Osteoblast (primary cell): ENCODE data around the gene SYT15. TPM values are rescaled to one million over a fixed set of nuclear protein-coding genes. Genes with fewer than 3 reads are reported as not detected.

Source experiments
- DNase-seq: peaks from one replicate; pipeline ENCODE4 v3.0.0; 2011; ENCODE audit warnings: low spot score, mixed read lengths; ENCODE audit not compliant: insufficient read length; ENCODE audit errors: missing footprints
- H2AFZ ChIP-seq: 2 replicates; pipeline ENCODE4 v1.6.0; 2011; ENCODE audit warnings: mild to moderate bottlenecking, low read length
- H3K27ac ChIP-seq: 2 replicates; pipeline ENCODE4 v1.5.1; 2011; ENCODE audit warnings: mild to moderate bottlenecking, low read depth, low read length, moderate library complexity
- H3K27me3 ChIP-seq: 2 replicates; pipeline ENCODE4 v1.6.0; 2012; ENCODE audit warnings: mild to moderate bottlenecking, control low read depth, inconsistent platforms, low read length, moderate library complexity; ENCODE audit not compliant: insufficient read depth
- H3K36me3 ChIP-seq: 2 replicates; pipeline ENCODE4 v1.5.1; 2011; ENCODE audit warnings: mild to moderate bottlenecking, low read length, control low read depth, moderate library complexity; ENCODE audit not compliant: insufficient read depth
- H3K4me1 ChIP-seq: 2 replicates; pipeline ENCODE4 v1.5.1; 2011; ENCODE audit warnings: mild to moderate bottlenecking, low read length, control low read depth, moderate library complexity; ENCODE audit not compliant: insufficient read depth
- H3K4me2 ChIP-seq: 2 replicates; pipeline ENCODE4 v1.6.0; 2011; ENCODE audit warnings: mild to moderate bottlenecking, low read length; ENCODE audit not compliant: insufficient read depth
- H3K4me3 ChIP-seq: fragments of 200-600 bp; sonication (generic); 3 replicates; pipeline ENCODE4 v1.5.1; 2012; ENCODE audit warnings: mild to moderate bottlenecking, low read length, inconsistent platforms; ENCODE audit not compliant: insufficient read depth
- H3K79me2 ChIP-seq: 2 replicates; pipeline ENCODE4 v1.6.0; 2012; ENCODE audit warnings: mild to moderate bottlenecking, low read length, control low read depth, inconsistent platforms; ENCODE audit not compliant: insufficient read depth
- H3K9me3 ChIP-seq: 2 replicates; pipeline ENCODE4 v1.5.1; 2011; ENCODE audit warnings: low read depth, low read length, control low read depth
- H4K20me1 ChIP-seq: 2 replicates; pipeline ENCODE4 v1.6.0; 2012; ENCODE audit warnings: mild to moderate bottlenecking, low read length, control low read depth; ENCODE audit not compliant: insufficient read depth
- total RNA-seq: library from RNA; depleted of rRNA; stranded (reverse); fragments of >200 nt; gene quantifications from 2 replicates; pipeline ENCODE4 v1.2.3, GENCODE V29; 2012
- TF ChIP-seq, protein P1 (sequence below): IDR thresholded peaks from 2 replicates; pipeline ENCODE4 v1.5.1; 2011; ENCODE audit warnings: mild to moderate bottlenecking, low read depth, low read length, moderate library complexity; ENCODE audit errors: extremely low read depth

The SYT15 gene
- total RNA-seq, 1 donor: under 0.01 TPM

DNA sequence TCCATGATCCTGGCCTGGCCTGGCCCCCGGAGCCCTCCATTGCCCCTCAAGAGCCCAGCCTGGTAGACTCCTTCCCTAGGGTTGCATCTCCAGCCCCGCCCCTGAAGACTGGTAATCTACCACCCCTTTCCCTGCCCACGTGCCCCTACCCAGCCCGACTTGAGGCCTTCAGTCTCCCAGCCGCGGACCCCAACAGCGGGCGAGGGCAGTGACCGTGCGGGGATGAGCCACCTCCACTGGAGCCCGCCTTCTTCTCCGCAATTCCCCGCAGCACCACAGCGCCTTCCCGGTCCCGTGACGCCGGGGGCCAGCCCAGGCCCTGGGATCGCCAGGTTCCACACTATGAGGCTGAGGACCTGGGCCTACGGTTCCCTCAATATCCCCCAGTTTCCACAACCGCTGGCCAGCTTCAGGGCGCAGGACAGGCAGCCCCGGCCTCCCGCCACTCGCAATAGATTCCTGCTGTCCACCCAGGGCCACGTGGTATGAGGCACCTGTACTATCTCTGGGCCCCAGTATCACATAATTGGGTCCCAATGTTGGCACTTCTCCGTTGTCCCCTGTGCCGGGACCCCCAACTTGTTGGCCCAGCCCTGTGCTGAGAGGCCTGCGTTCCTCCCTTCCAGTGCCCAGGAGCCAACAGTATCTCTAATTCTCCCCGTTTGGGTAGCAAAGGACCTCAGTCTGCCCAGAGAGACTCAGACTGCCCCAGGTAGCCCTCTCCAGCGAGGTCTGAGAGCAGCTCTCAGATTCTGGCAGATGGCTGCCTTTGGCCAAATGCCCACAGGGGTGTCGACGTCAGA lies 21.4 kb upstream of the SYT15 start:
- Histone ChIP-seq H3K27me3 (peaks cover 60% of the 10 kb centered on the region), H2AFZ (no peak overlapping the region)

DNA sequence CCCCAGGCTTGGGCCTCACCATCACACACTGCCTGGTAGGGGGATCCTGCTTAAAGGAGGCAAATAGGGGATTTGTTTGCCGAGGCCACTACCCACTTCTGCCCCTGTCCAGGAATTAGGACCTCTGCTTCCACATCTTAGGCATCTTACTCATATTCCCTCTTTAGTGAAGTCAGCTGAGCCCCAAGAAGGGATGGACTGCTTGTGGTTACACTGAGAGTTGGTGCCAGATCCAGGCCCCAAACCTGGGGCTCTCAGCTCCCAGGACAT lies 20.9 kb upstream of the SYT15 start:
- Histone ChIP-seq H3K4me1 (no peaks in the 10 kb centered on the region), H3K4me2 (no peak overlapping the region), H3K4me3 (no peak overlapping the region), H4K20me1 (peaks cover 4% of the 10 kb centered on the region), H3K9me3 (no peaks in the 10 kb centered on the region), H3K36me3 (no peaks in the 10 kb centered on the region), H2AFZ (no peak overlapping the region), H3K79me2 (no peaks in the 10 kb centered on the region), H3K27me3 (peaks cover 60% of the 10 kb centered on the region), H3K27ac (no peak overlapping the region)
- DNase-seq: no peak
- TF ChIP-seq, protein P1, sequence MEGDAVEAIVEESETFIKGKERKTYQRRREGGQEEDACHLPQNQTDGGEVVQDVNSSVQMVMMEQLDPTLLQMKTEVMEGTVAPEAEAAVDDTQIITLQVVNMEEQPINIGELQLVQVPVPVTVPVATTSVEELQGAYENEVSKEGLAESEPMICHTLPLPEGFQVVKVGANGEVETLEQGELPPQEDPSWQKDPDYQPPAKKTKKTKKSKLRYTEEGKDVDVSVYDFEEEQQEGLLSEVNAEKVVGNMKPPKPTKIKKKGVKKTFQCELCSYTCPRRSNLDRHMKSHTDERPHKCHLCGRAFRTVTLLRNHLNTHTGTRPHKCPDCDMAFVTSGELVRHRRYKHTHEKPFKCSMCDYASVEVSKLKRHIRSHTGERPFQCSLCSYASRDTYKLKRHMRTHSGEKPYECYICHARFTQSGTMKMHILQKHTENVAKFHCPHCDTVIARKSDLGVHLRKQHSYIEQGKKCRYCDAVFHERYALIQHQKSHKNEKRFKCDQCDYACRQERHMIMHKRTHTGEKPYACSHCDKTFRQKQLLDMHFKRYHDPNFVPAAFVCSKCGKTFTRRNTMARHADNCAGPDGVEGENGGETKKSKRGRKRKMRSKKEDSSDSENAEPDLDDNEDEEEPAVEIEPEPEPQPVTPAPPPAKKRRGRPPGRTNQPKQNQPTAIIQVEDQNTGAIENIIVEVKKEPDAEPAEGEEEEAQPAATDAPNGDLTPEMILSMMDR: no peak

More for the DNA sequence above, 21.4 kb upstream of the SYT15 start:
- H3K36me3 ChIP-seq: no peaks in the 10 kb centered on the region
- H3K9me3 ChIP-seq: no peaks in the 10 kb centered on the region
- no peak overlapping the region for H3K4me2 ChIP-seq
- TF ChIP-seq, protein P1: no peak
- no peak overlapping the region for H3K27ac ChIP-seq
- peaks cover 4% of the 10 kb centered on the region for H4K20me1 ChIP-seq
- DNase-seq: no peak
- no peak overlapping the region for H3K4me3 ChIP-seq
- no peaks in the 10 kb centered on the region for H3K4me1 ChIP-seq
- no peaks in the 10 kb centered on the region for H3K79me2 ChIP-seq

DNA sequence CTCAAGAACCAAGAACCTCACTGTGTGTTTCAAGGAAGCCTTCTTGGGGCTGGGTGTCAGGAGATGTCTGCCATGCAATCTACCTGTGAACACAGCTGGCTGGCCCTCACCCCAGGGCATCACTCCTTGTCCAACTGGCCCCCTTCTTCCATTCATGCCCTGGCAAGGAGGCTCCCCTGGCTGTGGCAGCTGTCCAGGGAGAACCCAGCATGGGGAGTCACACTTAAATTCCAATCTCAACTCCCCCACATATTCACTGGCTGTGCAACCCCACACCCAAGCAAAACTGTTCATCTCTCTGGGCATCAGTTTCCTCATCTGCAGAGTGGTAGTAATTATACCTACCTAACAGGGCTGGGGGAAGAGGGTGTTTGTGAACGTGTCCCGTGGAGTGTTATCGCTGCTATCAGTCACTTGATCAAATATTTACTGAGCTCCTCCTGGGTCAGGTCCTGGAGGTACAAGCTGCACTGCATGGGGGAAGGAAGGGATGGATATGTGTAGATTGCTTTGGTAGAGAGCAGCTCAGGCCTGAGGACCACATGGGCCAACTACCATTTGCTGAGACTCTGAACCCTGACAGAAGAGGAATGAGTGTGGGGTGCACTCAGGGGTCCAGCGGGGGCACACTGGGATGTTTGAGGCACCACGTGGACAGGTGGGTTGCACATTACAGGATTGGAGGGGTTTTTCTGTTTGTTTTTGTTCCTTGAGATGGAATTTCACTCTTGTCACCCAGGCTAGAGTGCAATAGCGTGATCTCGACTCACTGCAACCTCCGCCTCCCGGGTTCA lies 20.3 kb upstream of the SYT15 start:
- Histone ChIP-seq H2AFZ (no peak overlapping the region), H3K79me2 (no peaks in the 10 kb centered on the region), H3K4me1 (no peaks in the 10 kb centered on the region), H3K4me2 (no peak overlapping the region), H3K9me3 (no peaks in the 10 kb centered on the region), H3K27ac (no peak overlapping the region), H4K20me1 (peaks cover 4% of the 10 kb centered on the region), H3K27me3 (peaks cover 60% of the 10 kb centered on the region), H3K4me3 (no peak overlapping the region), H3K36me3 (no peaks in the 10 kb centered on the region)
- TF ChIP-seq, protein P1: no peak
- no peak for DNase-seq

DNA sequence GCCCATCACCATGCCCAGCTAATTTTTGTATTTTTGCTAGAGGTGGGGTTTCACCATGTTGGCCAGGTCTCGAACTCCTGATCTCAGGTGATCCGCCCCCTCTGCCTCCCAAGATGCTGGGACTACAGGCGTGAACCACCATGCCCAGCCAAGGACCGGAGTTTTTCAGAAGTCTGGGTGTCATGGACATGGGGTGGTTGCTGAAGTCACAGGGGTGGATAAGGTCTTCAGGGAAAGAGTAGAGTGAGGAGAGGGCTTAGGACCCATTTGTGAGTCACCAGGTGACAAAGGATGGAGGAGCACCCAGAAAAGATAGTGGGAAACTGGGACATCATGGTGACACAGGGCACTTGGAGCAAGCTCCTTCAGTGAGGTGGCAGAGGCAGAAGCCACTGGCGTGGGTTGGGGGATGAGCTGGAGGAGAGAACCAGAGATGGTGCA lies 19.7 kb upstream of the SYT15 start:
- H3K27me3 ChIP-seq: peaks cover 54% of the 10 kb centered on the region
- H3K4me3 ChIP-seq: no peak overlapping the region
- H3K9me3 ChIP-seq: no peaks in the 10 kb centered on the region
- DNase-seq: no peak
- no peaks in the 10 kb centered on the region for H3K36me3 ChIP-seq
- peaks cover 4% of the 10 kb centered on the region for H4K20me1 ChIP-seq
- H3K79me2 ChIP-seq: no peaks in the 10 kb centered on the region
- no peaks in the 10 kb centered on the region for H3K4me1 ChIP-seq
- no peak overlapping the region for H3K4me2 ChIP-seq
- no peak overlapping the region for H2AFZ ChIP-seq
- TF ChIP-seq, protein P1: no peak
- no peak overlapping the region for H3K27ac ChIP-seq
